Measurements from ENCODE around the gene ABHD10.

The ABHD10 gene

DNA sequence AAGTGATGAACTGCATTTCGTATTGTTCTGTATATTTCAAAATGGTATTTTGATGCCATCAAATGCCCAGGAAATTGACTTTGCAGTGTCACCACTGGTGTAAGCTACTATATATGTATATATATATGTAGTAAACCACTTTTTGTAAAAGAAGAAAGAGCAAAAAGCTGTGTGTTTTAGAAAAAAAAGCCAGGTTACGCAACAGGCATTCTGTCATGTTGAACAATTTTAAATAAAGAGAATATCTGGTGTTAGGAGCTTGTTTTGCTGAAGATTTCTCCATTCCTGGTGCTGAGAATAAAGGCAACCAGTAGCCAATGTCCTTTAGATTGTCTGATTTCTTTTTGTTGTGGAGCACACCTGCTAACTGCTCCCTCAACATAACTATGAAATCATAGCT is 3.7 kb upstream of the ABHD10 start:
- peaks cover 2% of the 10 kb centered on the region for H3K4me1 ChIP-seq (ENCODE audit: control insufficient read depth, insufficient read depth, low read depth, low read length)
- no peak overlapping the region for H3K4me3 ChIP-seq (ENCODE audit: insufficient read depth in 1 of 2, low read depth in 1 of 2, low read length in 2 of 2)
- H3K9ac ChIP-seq (ENCODE audit: low read length): no peak overlapping the region
- H2AFZ ChIP-seq (ENCODE audit: low read depth, low read length): no peak overlapping the region
- no peak overlapping the region for H4K8ac ChIP-seq (ENCODE audit: low read length)
- no peak overlapping the region for H2BK15ac ChIP-seq (ENCODE audit: low read depth, poor library complexity, severe bottlenecking)
- H2BK5ac ChIP-seq (ENCODE audit: low read depth, low read length, poor library complexity, severe bottlenecking): no peak overlapping the region
- no peak overlapping the region for H3K4me2 ChIP-seq (ENCODE audit: low read length, poor library complexity, severe bottlenecking)
- DNase-seq: no peak
- no peak overlapping the region for H3K14ac ChIP-seq (ENCODE audit: low read length in 2 of 2)
- H3K79me1 ChIP-seq (replicated peaks; ENCODE audit: low read length, poor library complexity, severe bottlenecking): no peaks in the 10 kb centered on the region
- WGBS: 92% methylated on average over 1 of the region's 2 CpGs
- no peak overlapping the region for H3K23ac ChIP-seq (ENCODE audit: low read length in 2 of 2)
- no peak overlapping the region for H4K91ac ChIP-seq (ENCODE audit: low read length)
- H2AK5ac ChIP-seq (ENCODE audit: low read length, severe bottlenecking): no peak overlapping the region
- H3K27ac ChIP-seq (ENCODE audit: low read length, poor library complexity, severe bottlenecking): no peak overlapping the region
- peaks cover 4 to 59% of the 10 kb centered on the region in 2 experiments for H3K36me3 ChIP-seq (ENCODE audit: control insufficient read depth in 1 of 2, insufficient read depth in 2 of 2, low read depth in 1 of 2, low read length in 2 of 2)
- no peaks in the 10 kb centered on the region for H3K9me3 ChIP-seq (ENCODE audit: control insufficient read depth, low read length)
- H2BK12ac ChIP-seq (ENCODE audit: low read length in 2 of 2): no peak overlapping the region
- H2BK120ac ChIP-seq (ENCODE audit: low read depth, low read length): no peak overlapping the region
- H3K18ac ChIP-seq (ENCODE audit: low read depth in 1 of 2, low read length in 2 of 2): no peak overlapping the region
- H3K4ac ChIP-seq (ENCODE audit: low read depth in 1 of 2, low read length in 2 of 2): no peak overlapping the region
- no peaks in the 10 kb centered on the region for H3K27me3 ChIP-seq (ENCODE audit: control insufficient read depth in 1 of 2, insufficient read depth in 1 of 2, low read length in 2 of 2)

DNA sequence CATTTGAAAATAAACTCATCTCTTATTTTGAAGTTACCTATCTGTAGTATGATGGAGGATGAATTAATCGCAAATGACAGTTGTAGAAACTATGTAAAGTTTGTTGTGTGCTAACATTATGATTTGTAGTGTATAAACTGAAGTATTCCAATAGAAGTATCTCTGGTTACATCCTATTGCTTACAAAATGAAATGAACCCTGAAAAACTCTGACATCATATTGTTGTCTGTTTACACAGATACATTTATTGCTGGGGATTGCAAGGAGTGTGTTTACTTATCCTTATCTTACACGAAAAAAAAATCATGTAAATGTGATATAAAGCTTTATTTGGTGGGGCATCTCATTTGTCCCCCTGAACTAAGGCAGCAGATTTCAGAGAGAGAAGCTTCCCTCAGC is 2.6 kb upstream of the ABHD10 start:
- Histone ChIP-seq H3K9ac (ENCODE audit: low read length) (no peak overlapping the region), H3K27ac (ENCODE audit: low read length, poor library complexity, severe bottlenecking) (no peak overlapping the region), H4K8ac (ENCODE audit: low read length) (no peak overlapping the region), H3K36me3 (ENCODE audit: control insufficient read depth in 1 of 2, insufficient read depth in 2 of 2, low read depth in 1 of 2, low read length in 2 of 2) (peaks cover 4 to 48% of the 10 kb centered on the region in 2 experiments), H3K14ac (ENCODE audit: low read length in 2 of 2) (no peak overlapping the region), H3K4ac (ENCODE audit: low read depth in 1 of 2, low read length in 2 of 2) (no peak overlapping the region), H2BK12ac (ENCODE audit: low read length in 2 of 2) (no peak overlapping the region), H2BK15ac (ENCODE audit: low read depth, poor library complexity, severe bottlenecking) (no peak overlapping the region), H2BK5ac (ENCODE audit: low read depth, low read length, poor library complexity, severe bottlenecking) (no peak overlapping the region), H2AK5ac (ENCODE audit: low read length, severe bottlenecking) (no peak overlapping the region), H2AFZ (ENCODE audit: low read depth, low read length) (no peak overlapping the region), H3K9me3 (ENCODE audit: control insufficient read depth, low read length) (no peaks in the 10 kb centered on the region), H3K4me1 (ENCODE audit: control insufficient read depth, insufficient read depth, low read depth, low read length) (peaks cover 6% of the 10 kb centered on the region), H3K27me3 (ENCODE audit: control insufficient read depth in 1 of 2, insufficient read depth in 1 of 2, low read length in 2 of 2) (no peaks in the 10 kb centered on the region), H2BK120ac (ENCODE audit: low read depth, low read length) (no peak overlapping the region), H3K79me1 (replicated peaks; ENCODE audit: low read length, poor library complexity, severe bottlenecking) (peaks cover 5% of the 10 kb centered on the region), H4K91ac (ENCODE audit: low read length) (no peak overlapping the region), H3K4me2 (ENCODE audit: low read length, poor library complexity, severe bottlenecking) (no peak overlapping the region), H3K4me3 (ENCODE audit: insufficient read depth in 1 of 2, low read depth in 1 of 2, low read length in 2 of 2) (no peak overlapping the region), H3K18ac (ENCODE audit: low read depth in 1 of 2, low read length in 2 of 2) (no peak overlapping the region), H3K23ac (ENCODE audit: low read length in 2 of 2) (no peak overlapping the region)
- no CpG with 5 or more reads among the region's 2 CpGs for WGBS
- no peak for DNase-seq

DNA sequence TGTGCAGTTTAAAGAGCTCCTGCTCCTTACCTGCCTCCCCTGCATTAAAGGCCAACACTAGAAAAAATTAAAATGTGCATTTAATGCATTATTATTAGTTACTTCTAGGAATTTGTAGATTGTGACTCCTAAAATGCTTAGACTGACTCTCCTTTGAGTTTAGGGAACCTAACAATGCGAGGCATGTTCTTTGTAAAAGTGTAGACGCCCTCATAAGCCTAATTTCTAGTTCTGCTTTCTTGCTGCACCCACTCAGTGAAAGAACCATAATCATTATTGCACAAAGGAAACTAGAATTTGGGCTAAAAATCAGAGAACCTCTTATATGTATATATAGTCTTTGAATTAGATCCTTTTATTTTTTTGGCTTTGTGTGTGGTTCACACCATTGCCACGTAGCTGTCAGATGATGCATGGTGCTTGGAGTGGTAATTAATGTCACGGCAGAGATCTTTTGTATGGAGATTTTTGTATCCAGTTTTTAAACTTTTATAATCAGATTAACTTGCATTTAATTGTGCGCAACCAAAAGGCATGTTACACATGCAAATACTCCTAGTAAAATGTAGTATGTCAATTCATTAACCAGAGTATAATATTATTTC is 710 bp downstream of the ABHD10 start:
- Histone ChIP-seq H3K4me2 (ENCODE audit: low read length, poor library complexity, severe bottlenecking) (peak overlapping the region; percentile 46), H2BK5ac (ENCODE audit: low read depth, low read length, poor library complexity, severe bottlenecking) (no peak overlapping the region), H3K4me1 (ENCODE audit: control insufficient read depth, insufficient read depth, low read depth, low read length) (peaks cover 6% of the 10 kb centered on the region), H2AK5ac (ENCODE audit: low read length, severe bottlenecking) (no peak overlapping the region), H4K91ac (ENCODE audit: low read length) (no peak overlapping the region), H3K36me3 (ENCODE audit: control insufficient read depth in 1 of 2, insufficient read depth in 2 of 2, low read depth in 1 of 2, low read length in 2 of 2) (peaks cover 0 to 21% of the 10 kb centered on the region in 2 experiments), H3K27ac (ENCODE audit: low read length, poor library complexity, severe bottlenecking) (no peak overlapping the region), H2BK12ac (ENCODE audit: low read length in 2 of 2) (no peak overlapping the region), H3K4me3 (ENCODE audit: insufficient read depth in 1 of 2, low read depth in 1 of 2, low read length in 2 of 2) (peak overlapping the region; percentile 94), H3K18ac (ENCODE audit: low read depth in 1 of 2, low read length in 2 of 2) (peak overlapping the region in 1 of 2 experiments; percentile 92), H3K14ac (ENCODE audit: low read length in 2 of 2) (no peak overlapping the region), H3K9ac (ENCODE audit: low read length) (peak overlapping the region; percentile 94), H3K79me1 (replicated peaks; ENCODE audit: low read length, poor library complexity, severe bottlenecking) (peaks cover 7% of the 10 kb centered on the region), H4K8ac (ENCODE audit: low read length) (no peak overlapping the region), H3K23ac (ENCODE audit: low read length in 2 of 2) (no peak overlapping the region), H2BK15ac (ENCODE audit: low read depth, poor library complexity, severe bottlenecking) (no peak overlapping the region), H2AFZ (ENCODE audit: low read depth, low read length) (peak overlapping the region; percentile 95), H2BK120ac (ENCODE audit: low read depth, low read length) (no peak overlapping the region), H3K4ac (ENCODE audit: low read depth in 1 of 2, low read length in 2 of 2) (peak overlapping the region in 1 of 2 experiments; percentile 76), H3K9me3 (ENCODE audit: control insufficient read depth, low read length) (no peaks in the 10 kb centered on the region), H3K27me3 (ENCODE audit: control insufficient read depth in 1 of 2, insufficient read depth in 1 of 2, low read length in 2 of 2) (no peaks in the 10 kb centered on the region)
- DNase-seq: no peak
- WGBS: 10% methylated on average over 2 of the region's 5 CpGs

DNA sequence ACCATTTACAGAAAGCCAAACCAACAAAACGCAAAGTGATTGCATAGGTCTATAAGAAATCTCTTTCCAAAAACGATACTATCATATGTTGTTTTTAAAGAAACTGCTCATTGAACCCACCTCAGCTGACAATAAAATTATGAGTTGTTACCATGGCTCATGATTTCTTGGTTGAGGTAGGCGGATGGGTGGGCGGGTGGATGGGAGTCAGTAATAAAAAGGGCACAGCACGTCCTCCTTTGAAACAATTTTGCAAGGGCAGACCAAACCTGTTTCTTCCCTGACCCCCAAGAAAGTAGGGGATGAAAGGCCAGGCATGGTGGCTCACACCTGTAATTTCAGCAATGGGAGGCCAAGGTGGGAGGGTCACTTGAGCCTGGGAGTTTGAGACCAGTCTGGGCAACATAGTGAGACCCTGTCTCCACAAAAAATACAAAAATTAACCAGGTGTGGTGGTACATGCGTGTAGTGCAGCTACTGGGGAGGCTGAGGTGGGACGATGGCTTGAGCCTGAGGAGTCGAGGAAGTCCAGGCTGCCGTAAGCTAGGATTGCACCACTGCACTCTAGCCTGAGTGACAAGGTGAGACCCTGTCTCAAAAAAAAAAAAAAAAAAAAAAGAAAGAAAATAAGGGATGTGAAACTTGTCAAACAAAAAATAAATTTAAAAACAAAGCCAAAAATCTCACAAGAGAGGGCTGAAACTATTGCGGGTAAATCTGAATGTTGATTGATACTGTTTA is 2.1 kb downstream of the ABHD10 start:
- Histone ChIP-seq H4K8ac (ENCODE audit: low read length) (no peak overlapping the region), H3K9ac (ENCODE audit: low read length) (peak overlapping the region; percentile 28), H2BK120ac (ENCODE audit: low read depth, low read length) (no peak overlapping the region), H3K27me3 (ENCODE audit: control insufficient read depth in 1 of 2, insufficient read depth in 1 of 2, low read length in 2 of 2) (no peaks in the 10 kb centered on the region), H3K4me1 (ENCODE audit: control insufficient read depth, insufficient read depth, low read depth, low read length) (peaks cover 6% of the 10 kb centered on the region), H2BK15ac (ENCODE audit: low read depth, poor library complexity, severe bottlenecking) (no peak overlapping the region), H3K4me2 (ENCODE audit: low read length, poor library complexity, severe bottlenecking) (peak overlapping the region; percentile 17), H3K9me3 (ENCODE audit: control insufficient read depth, low read length) (no peaks in the 10 kb centered on the region), H2AFZ (ENCODE audit: low read depth, low read length) (no peak overlapping the region), H3K79me1 (replicated peaks; ENCODE audit: low read length, poor library complexity, severe bottlenecking) (peaks cover 8% of the 10 kb centered on the region), H2AK5ac (ENCODE audit: low read length, severe bottlenecking) (peak overlapping the region; percentile 84), H3K23ac (ENCODE audit: low read length in 2 of 2) (peak overlapping the region in 1 of 2 experiments; percentile 80), H4K91ac (ENCODE audit: low read length) (no peak overlapping the region), H3K27ac (ENCODE audit: low read length, poor library complexity, severe bottlenecking) (no peak overlapping the region), H3K36me3 (ENCODE audit: control insufficient read depth in 1 of 2, insufficient read depth in 2 of 2, low read depth in 1 of 2, low read length in 2 of 2) (peaks cover 0 to 8% of the 10 kb centered on the region in 2 experiments), H3K4me3 (ENCODE audit: insufficient read depth in 1 of 2, low read depth in 1 of 2, low read length in 2 of 2) (peak overlapping the region in 1 of 2 experiments; percentile 94), H3K18ac (ENCODE audit: low read depth in 1 of 2, low read length in 2 of 2) (no peak overlapping the region), H2BK5ac (ENCODE audit: low read depth, low read length, poor library complexity, severe bottlenecking) (no peak overlapping the region), H3K4ac (ENCODE audit: low read depth in 1 of 2, low read length in 2 of 2) (no peak overlapping the region), H2BK12ac (ENCODE audit: low read length in 2 of 2) (no peak overlapping the region), H3K14ac (ENCODE audit: low read length in 2 of 2) (peak overlapping the region in 1 of 2 experiments; percentile 89)
- WGBS: 95% methylated on average over 6 of the region's 10 CpGs
- no peak for DNase-seq

Data from mesenchymal stem cell (in vitro differentiated cells and primary cell).